Chondrocyte (in vitro differentiated cells): ENCODE measurements around the gene ARHGDIG. TPM values are rescaled to one million over a fixed set of nuclear protein-coding genes. Genes with fewer than 3 reads are reported as not detected.
A peak's percentile ranks its signal among the peaks of the same experiment; 100 is the strongest.
"Not testable (repeated sequence)": the region's sequence is repeated elsewhere in the genome, so short reads cannot be mapped to it uniquely, and the experiment has no call there.

ENCODE experiments used
- DNase-seq: peaks from one replicate; pipeline ENCODE4 v3.0.0; 2021; ENCODE audit warnings: mixed read lengths, low spot score
- H3K27ac Mint-ChIP-seq: one replicate; pipeline ENCODE4 v1.8.0; 2021; ENCODE audit warnings: mild to moderate bottlenecking, moderate library complexity, mixed read lengths; ENCODE audit not compliant: unreplicated experiment
- H3K27me3 Mint-ChIP-seq: 2 replicates; pipeline ENCODE4 v1.8.0; 2021; ENCODE audit warnings: low read depth, mixed read lengths
- H3K36me3 Mint-ChIP-seq: 2 replicates; pipeline ENCODE4 v1.8.0; 2021; ENCODE audit warnings: low read depth, mixed read lengths
- H3K4me1 Mint-ChIP-seq: 2 replicates; pipeline ENCODE4 v1.8.0; 2021; ENCODE audit warnings: low read depth, mild to moderate bottlenecking, mixed read lengths
- H3K4me3 Mint-ChIP-seq: one replicate; pipeline ENCODE4 v1.8.0; 2021; ENCODE audit warnings: mild to moderate bottlenecking, moderate library complexity, mixed read lengths; ENCODE audit not compliant: unreplicated experiment
- H3K9me3 Mint-ChIP-seq: 2 replicates; pipeline ENCODE4 v1.8.0; 2021; ENCODE audit warnings: low read depth, mixed read lengths
- CTCF ChIP-seq: fragments of 200-600 bp; sonication (generic); IDR thresholded peaks from 2 replicates; pipeline ENCODE4 v1.5.0; 2021; ENCODE audit warnings: antibody characterized with exemption, mild to moderate bottlenecking, moderate library complexity
- total RNA-seq: library from RNA; stranded (reverse); gene quantifications from 3 replicates; pipeline ENCODE4 v1.2.1, GENCODE V29; 2021

ARHGDIG gene
- total RNA-seq, 1 donor from 2014 or later = 4.0 TPM

GRCh38 chr16:324451-325334 lies 44.3 kb downstream of the ARHGDIG start:
- Mint-ChIP-seq H3K27ac (no peak overlapping the region), H3K36me3 (no peaks in the 10 kb centered on the region), H3K4me3 (no peak overlapping the region), H3K9me3 (no peaks in the 10 kb centered on the region), H3K4me1 (peaks cover 10% of the 10 kb centered on the region), H3K27me3 (no peaks in the 10 kb centered on the region)
- TF ChIP-seq CTCF = no peak
- DNase-seq = no peak

- H3K27me3 Mint-ChIP-seq = no peaks in the 10 kb centered on the region
- H3K27ac Mint-ChIP-seq = no peak overlapping the region
- TF ChIP-seq CTCF = no peak
- H3K4me1 Mint-ChIP-seq = peaks cover 10% of the 10 kb centered on the region
- no peaks in the 10 kb centered on the region for H3K9me3 Mint-ChIP-seq
- H3K4me3 Mint-ChIP-seq = no peak overlapping the region
- no peaks in the 10 kb centered on the region for H3K36me3 Mint-ChIP-seq
- DNase-seq = no peak
Observed at GRCh38 chr16:325375-326145, 45.2 kb downstream of the ARHGDIG start.

- DNase-seq = no peak
- Mint-ChIP-seq H3K9me3 (no peaks in the 10 kb centered on the region), H3K27me3 (no peaks in the 10 kb centered on the region), H3K4me1 (peaks cover 32% of the 10 kb centered on the region), H3K36me3 (no peaks in the 10 kb centered on the region), H3K27ac (no peak overlapping the region), H3K4me3 (no peak overlapping the region)
- TF ChIP-seq CTCF = no peak
Observed at GRCh38 chr16:330741-331140, 50.4 kb downstream of the ARHGDIG start.

GRCh38 chr16:331181-331814 lies 50.9 kb downstream of the ARHGDIG start:
- H3K4me3 Mint-ChIP-seq, H3K9me3 Mint-ChIP-seq, H3K27me3 Mint-ChIP-seq, DNase-seq, H3K36me3 Mint-ChIP-seq: not testable (repeated sequence)
- H3K27ac Mint-ChIP-seq = peak overlapping the region; percentile 41
- peaks cover 32% of the 10 kb centered on the region for H3K4me1 Mint-ChIP-seq

Other genes starting within 250 kb of the ARHGDIG start
- 7.3 to 11.3 TPM (median 7.5 TPM) in 3 replicates for gene POLR3K, start 227.0 kb upstream of the ARHGDIG start, total RNA-seq
- 27.7 to 40.5 TPM (median 28.0 TPM) in 3 replicates for gene SNRNP25, start 226.8 kb upstream of the ARHGDIG start, total RNA-seq
- gene RHBDF1, start 208.0 kb upstream of the ARHGDIG start, total RNA-seq = 52.4 to 55.5 TPM (median 52.7 TPM) in 3 replicates
- 52.6 to 65.4 TPM (median 61.1 TPM) in 3 replicates for gene MPG, start 202.4 kb upstream of the ARHGDIG start, total RNA-seq
- gene NPRL3, start 141.9 kb upstream of the ARHGDIG start, total RNA-seq = 32.0 to 39.6 TPM (median 35.4 TPM) in 3 replicates
- gene HBZ, start 127.9 kb upstream of the ARHGDIG start, total RNA-seq = not detected in 3 replicates
- not detected in 3 replicates for gene HBM, start 114.6 kb upstream of the ARHGDIG start, total RNA-seq
- not detected in 3 replicates for gene HBA2, start 107.7 kb upstream of the ARHGDIG start, total RNA-seq
- gene HBA1, start 103.9 kb upstream of the ARHGDIG start, total RNA-seq = not detected in 3 replicates
- gene HBQ1, start 100.1 kb upstream of the ARHGDIG start, total RNA-seq = 0.74 TPM in 1 of 3 replicates, not detected in the others
- 64.6 to 79.4 TPM (median 64.9 TPM) in 3 replicates for gene LUC7L, start 51.1 kb upstream of the ARHGDIG start, total RNA-seq
- 122 to 146 TPM (median 125 TPM) in 3 replicates for gene FAM234A, start 45.8 kb upstream of the ARHGDIG start, total RNA-seq
- gene RGS11, start 4.6 kb upstream of the ARHGDIG start, total RNA-seq = 20.3 to 23.2 TPM (median 21.0 TPM) in 3 replicates
- 0.89 to 1.6 TPM (median 1.5 TPM) in 3 replicates for gene PDIA2, start 2.6 kb downstream of the ARHGDIG start, total RNA-seq
- 19.8 to 27.2 TPM (median 26.9 TPM) in 3 replicates for gene AXIN1, start 72.1 kb downstream of the ARHGDIG start, total RNA-seq
- gene MRPL28, start 89.9 kb downstream of the ARHGDIG start, total RNA-seq = 53.4 to 57.7 TPM (median 54.7 TPM) in 3 replicates
- gene PGAP6, start 101.4 kb downstream of the ARHGDIG start, total RNA-seq = 49.5 to 61.2 TPM (median 59.7 TPM) in 3 replicates
- gene NME4, start 116.6 kb downstream of the ARHGDIG start, total RNA-seq = 176 to 246 TPM (median 231 TPM) in 3 replicates
- gene DECR2, start 121.3 kb downstream of the ARHGDIG start, total RNA-seq = 21.8 to 25.1 TPM (median 22.2 TPM) in 3 replicates
- 41.9 to 52.4 TPM (median 45.1 TPM) in 3 replicates for gene RAB11FIP3, start 145.1 kb downstream of the ARHGDIG start, total RNA-seq
- 28.8 to 32.0 TPM (median 29.7 TPM) in 3 replicates for gene CAPN15, start 247.1 kb downstream of the ARHGDIG start, total RNA-seq